ENCODE measurements around the gene GABRD.

DNA sequence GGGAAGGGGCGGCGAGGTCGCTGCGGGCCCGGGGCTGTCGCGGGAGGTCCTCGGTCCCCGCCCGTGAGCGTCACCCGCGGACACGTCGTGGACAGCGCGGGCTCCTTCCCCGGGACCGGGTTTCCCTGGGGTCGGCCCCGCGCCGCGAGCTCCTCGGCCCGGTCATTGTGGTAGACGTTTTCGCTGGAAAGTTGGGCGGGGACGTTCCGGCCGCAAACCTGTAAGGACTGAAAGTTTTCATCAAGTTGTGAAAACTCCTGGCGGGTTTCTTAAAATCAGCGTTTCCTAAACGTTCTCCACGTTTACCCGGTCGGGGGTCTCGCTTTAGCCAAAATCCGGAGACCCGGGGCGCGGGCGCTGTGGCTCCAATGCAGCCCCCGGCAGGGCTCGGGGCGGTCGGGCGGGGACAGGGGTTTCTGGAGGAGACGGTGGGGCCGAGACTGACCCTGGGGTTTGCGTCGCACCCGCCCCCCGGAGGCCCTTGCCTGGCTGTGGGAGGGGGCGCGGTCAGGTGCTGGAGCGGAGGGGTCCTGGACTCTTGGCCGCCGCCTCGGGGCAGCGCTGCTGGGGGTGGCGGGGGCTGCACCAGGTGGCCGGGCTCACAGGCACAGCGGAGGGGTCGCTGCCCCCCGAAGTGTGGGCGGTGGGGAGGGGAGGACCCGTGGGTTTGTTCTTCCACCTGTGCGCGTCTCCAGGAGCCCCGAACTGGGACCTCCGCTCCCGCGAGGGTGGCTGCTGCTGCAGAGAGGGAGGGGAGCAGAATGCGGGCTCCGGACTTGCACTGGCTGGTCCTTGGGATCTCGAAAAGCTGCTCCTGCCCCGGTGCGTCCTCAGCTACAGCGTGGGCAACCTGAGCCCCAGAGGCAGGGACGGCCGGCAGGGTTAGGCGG, 31.9 kb downstream of the GABRD start:
- TF ChIP-seq EZH2 (IDR thresholded peaks at IDR 0.05) (no peak), EZH2phosphoT487 (IDR thresholded peaks at IDR 0.05; ENCODE audit: borderline replicate concordance) (no peak), POLR2A (IDR thresholded peaks at IDR 0.05; ENCODE audit: borderline replicate concordance, extremely low read depth, insufficient read depth, insufficient read length) (no peak), SP1 (IDR thresholded peaks at IDR 0.05; ENCODE audit: low read depth) (no peak), YY1 (IDR thresholded peaks at IDR 0.05; ENCODE audit: extremely low read depth, insufficient replicate concordance, low read depth, low read length) (no peak)
- TF ChIP-seq, protein P1, sequence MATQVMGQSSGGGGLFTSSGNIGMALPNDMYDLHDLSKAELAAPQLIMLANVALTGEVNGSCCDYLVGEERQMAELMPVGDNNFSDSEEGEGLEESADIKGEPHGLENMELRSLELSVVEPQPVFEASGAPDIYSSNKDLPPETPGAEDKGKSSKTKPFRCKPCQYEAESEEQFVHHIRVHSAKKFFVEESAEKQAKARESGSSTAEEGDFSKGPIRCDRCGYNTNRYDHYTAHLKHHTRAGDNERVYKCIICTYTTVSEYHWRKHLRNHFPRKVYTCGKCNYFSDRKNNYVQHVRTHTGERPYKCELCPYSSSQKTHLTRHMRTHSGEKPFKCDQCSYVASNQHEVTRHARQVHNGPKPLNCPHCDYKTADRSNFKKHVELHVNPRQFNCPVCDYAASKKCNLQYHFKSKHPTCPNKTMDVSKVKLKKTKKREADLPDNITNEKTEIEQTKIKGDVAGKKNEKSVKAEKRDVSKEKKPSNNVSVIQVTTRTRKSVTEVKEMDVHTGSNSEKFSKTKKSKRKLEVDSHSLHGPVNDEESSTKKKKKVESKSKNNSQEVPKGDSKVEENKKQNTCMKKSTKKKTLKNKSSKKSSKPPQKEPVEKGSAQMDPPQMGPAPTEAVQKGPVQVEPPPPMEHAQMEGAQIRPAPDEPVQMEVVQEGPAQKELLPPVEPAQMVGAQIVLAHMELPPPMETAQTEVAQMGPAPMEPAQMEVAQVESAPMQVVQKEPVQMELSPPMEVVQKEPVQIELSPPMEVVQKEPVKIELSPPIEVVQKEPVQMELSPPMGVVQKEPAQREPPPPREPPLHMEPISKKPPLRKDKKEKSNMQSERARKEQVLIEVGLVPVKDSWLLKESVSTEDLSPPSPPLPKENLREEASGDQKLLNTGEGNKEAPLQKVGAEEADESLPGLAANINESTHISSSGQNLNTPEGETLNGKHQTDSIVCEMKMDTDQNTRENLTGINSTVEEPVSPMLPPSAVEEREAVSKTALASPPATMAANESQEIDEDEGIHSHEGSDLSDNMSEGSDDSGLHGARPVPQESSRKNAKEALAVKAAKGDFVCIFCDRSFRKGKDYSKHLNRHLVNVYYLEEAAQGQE (IDR thresholded peaks at IDR 0.05; ENCODE audit: low read depth): no peak
- TF ChIP-seq, protein P2, sequence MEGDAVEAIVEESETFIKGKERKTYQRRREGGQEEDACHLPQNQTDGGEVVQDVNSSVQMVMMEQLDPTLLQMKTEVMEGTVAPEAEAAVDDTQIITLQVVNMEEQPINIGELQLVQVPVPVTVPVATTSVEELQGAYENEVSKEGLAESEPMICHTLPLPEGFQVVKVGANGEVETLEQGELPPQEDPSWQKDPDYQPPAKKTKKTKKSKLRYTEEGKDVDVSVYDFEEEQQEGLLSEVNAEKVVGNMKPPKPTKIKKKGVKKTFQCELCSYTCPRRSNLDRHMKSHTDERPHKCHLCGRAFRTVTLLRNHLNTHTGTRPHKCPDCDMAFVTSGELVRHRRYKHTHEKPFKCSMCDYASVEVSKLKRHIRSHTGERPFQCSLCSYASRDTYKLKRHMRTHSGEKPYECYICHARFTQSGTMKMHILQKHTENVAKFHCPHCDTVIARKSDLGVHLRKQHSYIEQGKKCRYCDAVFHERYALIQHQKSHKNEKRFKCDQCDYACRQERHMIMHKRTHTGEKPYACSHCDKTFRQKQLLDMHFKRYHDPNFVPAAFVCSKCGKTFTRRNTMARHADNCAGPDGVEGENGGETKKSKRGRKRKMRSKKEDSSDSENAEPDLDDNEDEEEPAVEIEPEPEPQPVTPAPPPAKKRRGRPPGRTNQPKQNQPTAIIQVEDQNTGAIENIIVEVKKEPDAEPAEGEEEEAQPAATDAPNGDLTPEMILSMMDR (IDR thresholded peaks at IDR 0.05 in 2 of 3, conservative IDR thresholded peaks at IDR 0.05 in 1 of 3; ENCODE audit: borderline replicate concordance in 1 of 3, insufficient read depth in 1 of 3, low read depth in 2 of 3, low read length in 2 of 3): no peak
